CD14-positive monocyte (primary cell): Measurements from ENCODE around the gene OR51G2. TPM values are rescaled to one million over a fixed set of nuclear protein-coding genes. Genes with fewer than 3 reads are reported as not detected.

Source experiments
- DNase-seq, 3 donors: peaks; one replicate each; pipeline ENCODE4 v3.0.0-alpha.2; 2011 to 2022
- H2AFZ ChIP-seq: 2 replicates; pipeline ENCODE4 v1.6.0; 2012; ENCODE audit warnings: mild to moderate bottlenecking, low read depth, low read length, inconsistent platforms; ENCODE audit not compliant: insufficient read depth, poor library complexity, severe bottlenecking
- H3K27ac ChIP-seq, 2 donors: 1 replicate in 1 of 2; 2 replicates in 1 of 2; pipeline ENCODE4 v1.5.1; 2012 to 2013; ENCODE audit warnings: low read length in 2 of 2, control low read depth in 1 of 2, inconsistent platforms in 1 of 2, low read depth in 1 of 2, mild to moderate bottlenecking in 1 of 2
- H3K27me3 ChIP-seq, 2 donors: one replicate each; pipeline versions ENCODE4 v1.6.0 to v1.6.1; 2011 to 2013; ENCODE audit warnings: low read length in 2 of 2; ENCODE audit not compliant: control insufficient read depth in 2 of 2, insufficient read depth in 2 of 2
- H3K36me3 ChIP-seq, 2 donors: replicated peaks in 1 of 2; 1 replicate in 1 of 2; 2 replicates in 1 of 2; pipeline versions ENCODE4 v1.5.1 to v1.6.1; 2012 to 2013; ENCODE audit warnings: low read length in 2 of 2, control low read depth in 1 of 2, inconsistent platforms in 1 of 2, mild to moderate bottlenecking in 1 of 2; ENCODE audit not compliant: insufficient read depth in 2 of 2, control insufficient read depth in 1 of 2
- H3K4me1 ChIP-seq, 2 donors: 1 replicate in 1 of 2; 2 replicates in 1 of 2; pipeline versions ENCODE4 v1.5.1 to v1.6.1; 2012 to 2013; ENCODE audit warnings: low read length in 2 of 2, control low read depth in 1 of 2, inconsistent platforms in 1 of 2, mild to moderate bottlenecking in 1 of 2, moderate library complexity in 1 of 2; ENCODE audit not compliant: insufficient read depth in 2 of 2, control insufficient read depth in 1 of 2
- H3K4me2 ChIP-seq: replicated peaks from 2 replicates; pipeline ENCODE3; 2012; ENCODE audit warnings: low read length, moderate library complexity, mild to moderate bottlenecking; ENCODE audit not compliant: poor library complexity, severe bottlenecking; ENCODE audit errors: extremely low read depth
- H3K4me3 ChIP-seq, 3 experiments: fragments of 200-600 bp in 1 of 3; sonication (generic) in 1 of 3; replicated peaks in 1 of 3; 1 replicate in 2 of 3; 2 replicates in 1 of 3; pipeline ENCODE4 v1.5.1; 2011 to 2013; ENCODE audit warnings: low read length in 3 of 3, mild to moderate bottlenecking in 3 of 3, control low read depth in 2 of 3, low read depth in 2 of 3, inconsistent platforms in 1 of 3, moderate library complexity in 1 of 3
- H3K79me2 ChIP-seq: 2 replicates; pipeline ENCODE4 v1.6.0; 2012; ENCODE audit warnings: mild to moderate bottlenecking, control low read depth, inconsistent platforms, low read length, moderate library complexity; ENCODE audit not compliant: insufficient read depth
- H3K9ac ChIP-seq: 2 replicates; pipeline ENCODE4 v1.6.0; 2017; ENCODE audit warnings: low read length, mild to moderate bottlenecking; ENCODE audit not compliant: insufficient read depth, poor library complexity, severe bottlenecking
- H3K9me3 ChIP-seq, 2 donors: replicated peaks in 1 of 2; 1 replicate in 1 of 2; 2 replicates in 1 of 2; pipeline versions ENCODE4 v1.5.1 to v1.6.1; 2012 to 2013; ENCODE audit warnings: low read length in 2 of 2, control low read depth in 1 of 2; ENCODE audit not compliant: control insufficient read depth in 1 of 2, insufficient read depth in 1 of 2
- H4K20me1 ChIP-seq: 2 replicates; pipeline ENCODE4 v1.6.0; 2012; ENCODE audit warnings: mild to moderate bottlenecking, low read length, control low read depth, moderate library complexity; ENCODE audit not compliant: insufficient read depth
- H3K27ac Mint-ChIP-seq, 7 donors: one replicate each; pipeline ENCODE4 v1.8.0; 2020; ENCODE audit warnings: mild to moderate bottlenecking in 7 of 7, mixed read lengths in 7 of 7, moderate library complexity in 6 of 7, inconsistent platforms in 2 of 7
- H3K27me3 Mint-ChIP-seq, 3 donors: one replicate each; pipeline ENCODE4 v1.8.0; 2021 to 2022; ENCODE audit warnings: low read depth in 3 of 3, mild to moderate bottlenecking in 3 of 3, mixed read lengths in 3 of 3, moderate library complexity in 3 of 3, inconsistent platforms in 1 of 3
- H3K36me3 Mint-ChIP-seq, 2 donors: one replicate each; pipeline ENCODE4 v1.8.0; 2020; ENCODE audit warnings: mixed read lengths in 2 of 2, inconsistent platforms in 1 of 2, mild to moderate bottlenecking in 1 of 2
- H3K4me1 Mint-ChIP-seq: one replicate; pipeline ENCODE4 v1.8.0; 2020; ENCODE audit warnings: mild to moderate bottlenecking, mixed read lengths
- H3K4me3 Mint-ChIP-seq, 2 donors: one replicate each; pipeline ENCODE4 v1.8.0; 2020; ENCODE audit warnings: mild to moderate bottlenecking in 2 of 2, mixed read lengths in 2 of 2, moderate library complexity in 1 of 2
- H3K9me3 Mint-ChIP-seq, 7 donors: one replicate each; pipeline ENCODE4 v1.8.0; 2020 to 2022; ENCODE audit warnings: mixed read lengths in 7 of 7, mild to moderate bottlenecking in 6 of 7, moderate library complexity in 6 of 7, inconsistent platforms in 2 of 7
- WGBS: methylation state at CpG from one replicate; pipeline ENCODE4 v1.1.5; 2013; ENCODE audit warnings: missing lambda C conversion rate; ENCODE audit not compliant: insufficient coverage; 5-methylcytosine and 5-hydroxymethylcytosine counted together
- intact Hi-C, 2 donors: fragments of 100-400 bp; cut with micrococcal nuclease; formaldehyde crosslinking; loops; one replicate each; pipeline versions ENCODE4 v1.15.0 to v1.15.1; 2023
- polyA plus RNA-seq, 3 donors: library from polyadenylated mRNA; depleted of rRNA in 1 of 3; unstranded in 2 of 3; stranded (reverse) in 1 of 3; fragments of 300-500 nt in 2 of 3; fragments of >200 nt in 1 of 3; fragmentation: Illumina TruSeq in 2 of 3; gene quantifications; 1 replicate in 2 of 3; 2 replicates in 1 of 3; pipeline ENCODE4 v1.2.3, GENCODE V29; 2012 to 2021
- TF ChIP-seq, protein P1 (sequence below): fragments of 200-600 bp; IDR thresholded peaks from one replicate; pipeline ENCODE4 v1.8.0; 2022; ENCODE audit warnings: antibody characterized with exemption, mild to moderate bottlenecking

The OR51G2 gene
- polyA plus RNA-seq, 3 donors = not detected

DNA sequence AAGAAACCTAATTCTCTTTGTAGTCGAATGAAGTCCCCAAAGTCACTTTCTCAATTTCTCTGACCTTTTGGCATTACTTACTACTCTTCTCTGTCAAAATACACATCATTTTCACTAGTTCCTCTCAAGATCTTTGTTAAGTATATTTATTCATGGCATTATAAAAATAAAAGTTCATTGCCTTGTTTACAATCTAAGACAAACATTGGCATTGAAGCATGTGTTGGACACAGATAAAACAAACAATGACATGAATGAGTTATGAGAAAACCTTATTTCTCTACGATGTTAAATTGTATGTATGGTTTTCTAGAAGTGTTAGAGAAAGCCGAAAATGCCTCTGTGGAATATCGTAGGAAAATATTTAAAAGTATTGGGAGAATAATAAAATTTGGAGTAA lies 13.6 kb upstream of the OR51G2 start:
- Histone ChIP-seq H3K27ac (no peak overlapping the region), H3K9ac (no peak overlapping the region), H3K79me2 (no peaks in the 10 kb centered on the region), H3K36me3 (no peaks in the 10 kb centered on the region), H4K20me1 (no peaks in the 10 kb centered on the region), H3K27me3 (no peaks in the 10 kb centered on the region), H3K4me3 (no peak overlapping the region), H2AFZ (no peak overlapping the region), H3K4me1 (no peaks in the 10 kb centered on the region), H3K4me2 (no peak overlapping the region), H3K9me3 (no peaks in the 10 kb centered on the region)
- no CpG with 5 or more reads among the region's 4 CpGs for WGBS
- TF ChIP-seq, protein P1, sequence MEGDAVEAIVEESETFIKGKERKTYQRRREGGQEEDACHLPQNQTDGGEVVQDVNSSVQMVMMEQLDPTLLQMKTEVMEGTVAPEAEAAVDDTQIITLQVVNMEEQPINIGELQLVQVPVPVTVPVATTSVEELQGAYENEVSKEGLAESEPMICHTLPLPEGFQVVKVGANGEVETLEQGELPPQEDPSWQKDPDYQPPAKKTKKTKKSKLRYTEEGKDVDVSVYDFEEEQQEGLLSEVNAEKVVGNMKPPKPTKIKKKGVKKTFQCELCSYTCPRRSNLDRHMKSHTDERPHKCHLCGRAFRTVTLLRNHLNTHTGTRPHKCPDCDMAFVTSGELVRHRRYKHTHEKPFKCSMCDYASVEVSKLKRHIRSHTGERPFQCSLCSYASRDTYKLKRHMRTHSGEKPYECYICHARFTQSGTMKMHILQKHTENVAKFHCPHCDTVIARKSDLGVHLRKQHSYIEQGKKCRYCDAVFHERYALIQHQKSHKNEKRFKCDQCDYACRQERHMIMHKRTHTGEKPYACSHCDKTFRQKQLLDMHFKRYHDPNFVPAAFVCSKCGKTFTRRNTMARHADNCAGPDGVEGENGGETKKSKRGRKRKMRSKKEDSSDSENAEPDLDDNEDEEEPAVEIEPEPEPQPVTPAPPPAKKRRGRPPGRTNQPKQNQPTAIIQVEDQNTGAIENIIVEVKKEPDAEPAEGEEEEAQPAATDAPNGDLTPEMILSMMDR = no peak
- Mint-ChIP-seq H3K4me3 (no peak overlapping the region), H3K27me3 (peaks cover 0 to 2% (median 0%) of the 10 kb centered on the region in 3 donors), H3K9me3 (no peaks in the 10 kb centered on the region), H3K27ac (no peak overlapping the region), H3K4me1 (no peaks in the 10 kb centered on the region), H3K36me3 (no peaks in the 10 kb centered on the region)
- intact Hi-C loops = no loop called here
- no peak for DNase-seq

- Histone ChIP-seq H3K9ac (no peak overlapping the region), H4K20me1 (no peaks in the 10 kb centered on the region), H3K79me2 (no peaks in the 10 kb centered on the region), H3K9me3 (no peaks in the 10 kb centered on the region), H3K27ac (no peak overlapping the region), H2AFZ (no peak overlapping the region), H3K4me1 (no peaks in the 10 kb centered on the region), H3K4me3 (no peak overlapping the region), H3K27me3 (no peaks in the 10 kb centered on the region), H3K36me3 (no peaks in the 10 kb centered on the region), H3K4me2 (no peak overlapping the region)
- Mint-ChIP-seq H3K27ac (no peak overlapping the region), H3K9me3 (no peaks in the 10 kb centered on the region), H3K4me1 (no peaks in the 10 kb centered on the region), H3K36me3 (no peaks in the 10 kb centered on the region), H3K4me3 (no peak overlapping the region), H3K27me3 (peaks cover 0 to 2% (median 0%) of the 10 kb centered on the region in 3 donors)
- intact Hi-C loops = no loop called here
- DNase-seq = no peak
- TF ChIP-seq, protein P1 = no peak
Measured at GRCh38 chr11:4926608-4927007, 7.5 kb upstream of the OR51G2 start.
